Fibroblast of lung (primary cell): ENCODE data around the gene TMCO2. TPM values are rescaled to one million over a fixed set of nuclear protein-coding genes. Genes with fewer than 3 reads are reported as not detected.

Source experiments
- DNase-seq, 2 donors: peaks; one replicate each; pipeline versions ENCODE4 v3.0.0 to v3.0.0-alpha.2; 2010; ENCODE audit warnings: low read depth in 2 of 2
- H2AFZ ChIP-seq: 2 replicates; pipeline ENCODE4 v1.5.1; 2012; ENCODE audit warnings: low read length, control low read depth, inconsistent platforms
- H3K27ac ChIP-seq: 2 replicates; pipeline ENCODE4 v1.5.1; 2011; ENCODE audit warnings: low read length, control low read depth; ENCODE audit not compliant: insufficient read depth
- H3K27me3 ChIP-seq: 2 replicates; pipeline ENCODE4 v1.5.1; 2011; ENCODE audit warnings: mild to moderate bottlenecking, low read length; ENCODE audit not compliant: control insufficient read depth, insufficient read depth
- H3K36me3 ChIP-seq: 2 replicates; pipeline ENCODE4 v1.5.1; 2011; ENCODE audit warnings: low read length; ENCODE audit not compliant: control insufficient read depth, insufficient read depth
- H3K4me1 ChIP-seq: 2 replicates; pipeline ENCODE4 v1.5.1; 2011; ENCODE audit warnings: low read length; ENCODE audit not compliant: control insufficient read depth, insufficient read depth; ENCODE audit errors: extremely low read depth
- H3K4me2 ChIP-seq: 2 replicates; pipeline ENCODE4 v1.5.1; 2011; ENCODE audit warnings: low read length, control low read depth; ENCODE audit not compliant: insufficient read depth; ENCODE audit errors: extremely low read depth
- H3K4me3 ChIP-seq, 4 experiments: fragments of 200-600 bp in 1 of 4; sonication (generic) in 1 of 4; replicated peaks in 1 of 4; 2 replicates each; pipeline ENCODE4 v1.5.1; 2011 to 2016; ENCODE audit warnings: low read length in 4 of 4, low read depth in 3 of 4, mild to moderate bottlenecking in 3 of 4, control low read depth in 2 of 4, inconsistent platforms in 1 of 4, mixed read lengths in 1 of 4; ENCODE audit not compliant: insufficient read depth in 1 of 4; ENCODE audit errors: control extremely low read depth in 1 of 4
- H3K79me2 ChIP-seq: 2 replicates; pipeline ENCODE4 v1.5.1; 2012; ENCODE audit warnings: mild to moderate bottlenecking, low read length, inconsistent platforms; ENCODE audit not compliant: control insufficient read depth, insufficient read depth
- H3K9ac ChIP-seq: 2 replicates; pipeline ENCODE4 v1.5.1; 2011; ENCODE audit warnings: mild to moderate bottlenecking, low read length, control low read depth; ENCODE audit not compliant: insufficient read depth
- H3K9me3 ChIP-seq: 2 replicates; pipeline ENCODE4 v1.5.1; 2012; ENCODE audit warnings: low read depth, low read length; ENCODE audit not compliant: control insufficient read depth, insufficient read depth
- H4K20me1 ChIP-seq: 2 replicates; pipeline ENCODE4 v1.5.1; 2011; ENCODE audit warnings: low read length; ENCODE audit not compliant: control insufficient read depth, insufficient read depth; ENCODE audit errors: extremely low read depth
- CTCF ChIP-seq, 2 donors: IDR thresholded peaks in 1 of 2; conservative IDR thresholded peaks in 1 of 2; 1 replicate in 1 of 2; 2 replicates in 1 of 2; pipeline ENCODE4 v1.5.1; 2011 to 2012; ENCODE audit warnings: low read length in 2 of 2, control low read depth in 1 of 2, inconsistent platforms in 1 of 2, low read depth in 1 of 2, mild to moderate bottlenecking in 1 of 2
- EZH2 ChIP-seq: IDR thresholded peaks from 2 replicates; pipeline ENCODE4 v1.5.1; 2012; ENCODE audit warnings: low read length, control low read depth, mild to moderate bottlenecking; ENCODE audit errors: missing control alignments
- polyA plus RNA-seq, 2 donors: library from polyadenylated mRNA; depleted of rRNA in 1 of 2; stranded (reverse) in 1 of 2; unstranded in 1 of 2; fragments of >200 nt; gene quantifications; 2 replicates each; pipeline ENCODE4 v1.2.1, GENCODE V29; 2011 to 2012; ENCODE audit warnings: missing spikeins in 1 of 2
- total RNA-seq: library from RNA; depleted of rRNA; stranded (reverse); fragments of >200 nt; gene quantifications from 2 replicates; pipeline ENCODE4 v1.2.1, GENCODE V29; 2014

Gene TMCO2
- total and polyA plus RNA-seq, 2 donors (not counting 1 experiment from before 2014, with no cell fraction given): not detected

DNA sequence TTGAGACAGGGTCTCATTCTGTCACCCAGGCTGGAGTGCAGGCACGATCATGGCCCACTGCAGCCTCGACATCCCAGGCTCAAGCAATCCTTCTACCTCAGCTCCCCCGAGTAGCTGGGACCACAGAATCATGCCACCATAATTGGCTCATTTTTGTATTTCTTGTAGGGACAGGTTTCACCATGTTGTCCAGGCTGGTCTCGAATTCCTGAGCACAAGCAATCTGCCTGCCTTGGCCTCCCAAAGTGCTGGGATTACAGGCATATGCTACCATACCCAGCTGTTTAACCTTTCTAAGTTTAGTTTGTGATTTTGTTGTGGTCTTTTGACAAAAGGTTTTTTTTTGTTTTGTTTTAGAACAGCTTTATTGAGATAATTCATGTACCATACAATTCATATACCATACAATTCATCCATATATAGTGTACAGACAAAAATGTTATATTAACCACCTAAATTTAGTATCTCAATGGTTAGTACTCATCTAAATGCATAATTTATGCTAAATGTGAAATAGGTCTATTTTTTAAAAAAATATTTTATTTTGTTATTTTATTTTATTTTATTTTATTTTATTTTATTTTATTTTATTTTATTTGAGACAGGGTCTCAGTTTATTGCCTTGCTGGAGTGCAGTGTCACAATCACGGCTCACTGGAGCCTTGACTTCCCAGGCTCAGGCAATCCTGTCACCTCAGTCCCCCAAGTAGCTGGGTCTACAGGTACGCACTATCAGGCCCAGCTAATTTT is 19.2 kb downstream of the TMCO2 start:
- TF ChIP-seq CTCF (conservative IDR thresholded peaks at IDR 0.05 in 1 of 2, IDR thresholded peaks at IDR 0.05 in 1 of 2; ENCODE audit: low read depth in 1 of 2, low read length in 2 of 2) (no peak), EZH2 (no peak)
- Histone ChIP-seq H3K79me2 (peaks cover 9% of the 10 kb centered on the region), H3K27me3 (no peaks in the 10 kb centered on the region), H3K36me3 (peaks cover 9% of the 10 kb centered on the region), H3K9me3 (no peaks in the 10 kb centered on the region), H2AFZ (no peak overlapping the region), H4K20me1 (no peaks in the 10 kb centered on the region), H3K4me3 (no peak overlapping the region), H3K4me2 (no peak overlapping the region), H3K27ac (peak overlapping the region; percentile 62), H3K9ac (no peak overlapping the region), H3K4me1 (peaks cover 13% of the 10 kb centered on the region)
- no peak for DNase-seq

DNA sequence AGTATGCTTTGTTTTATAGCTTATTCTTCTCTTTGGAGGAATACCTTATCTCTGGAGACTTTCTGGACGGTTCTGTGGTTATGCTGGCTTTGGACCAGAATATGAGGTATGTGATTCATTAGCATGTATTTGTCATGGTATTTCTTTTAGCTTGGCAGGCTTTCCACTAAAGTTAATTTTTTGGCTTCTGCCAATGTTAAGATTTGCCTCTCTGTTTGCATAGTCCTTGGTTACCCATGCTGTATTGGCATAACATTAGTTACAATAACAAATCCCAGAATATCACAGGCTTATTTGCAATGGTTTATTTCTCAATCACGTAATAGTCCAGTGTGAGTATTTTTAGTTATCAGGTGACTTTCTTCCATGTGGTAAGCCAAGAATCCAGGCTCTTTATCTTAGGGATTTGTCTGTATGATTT is 20.0 kb downstream of the TMCO2 start:
- Histone ChIP-seq H2AFZ (no peak overlapping the region), H3K4me3 (no peak overlapping the region), H3K27ac (peak overlapping the region; percentile 85), H3K36me3 (peaks cover 7% of the 10 kb centered on the region), H3K9ac (no peak overlapping the region), H3K9me3 (no peaks in the 10 kb centered on the region), H3K27me3 (no peaks in the 10 kb centered on the region), H3K4me1 (peaks cover 13% of the 10 kb centered on the region), H3K79me2 (peaks cover 7% of the 10 kb centered on the region), H3K4me2 (peak overlapping the region; percentile 56), H4K20me1 (no peaks in the 10 kb centered on the region)
- peak; percentile 95 to 97 for DNase-seq
- no peak for TF ChIP-seq EZH2
- no peak for TF ChIP-seq CTCF (conservative IDR thresholded peaks at IDR 0.05 in 1 of 2, IDR thresholded peaks at IDR 0.05 in 1 of 2; ENCODE audit: low read depth in 1 of 2, low read length in 2 of 2)

- Histone ChIP-seq H3K27ac (peak overlapping the region; percentile 85), H3K36me3 (peaks cover 7% of the 10 kb centered on the region), H2AFZ (no peak overlapping the region)
Observed at GRCh38 chr1:40268211-40268610, 20.5 kb downstream of the TMCO2 start.

More at GRCh38 chr1:40268211-40268610, 20.5 kb downstream of the TMCO2 start:
- TF ChIP-seq EZH2 (no peak), CTCF (conservative IDR thresholded peaks at IDR 0.05 in 1 of 2, IDR thresholded peaks at IDR 0.05 in 1 of 2; ENCODE audit: low read depth in 1 of 2, low read length in 2 of 2) (no peak)
- Histone ChIP-seq H3K4me3 (no peak overlapping the region), H3K27me3 (no peaks in the 10 kb centered on the region), H3K9me3 (no peaks in the 10 kb centered on the region), H3K9ac (peak overlapping the region; percentile 11), H3K4me2 (peak overlapping the region; percentile 56), H4K20me1 (no peaks in the 10 kb centered on the region), H3K79me2 (peaks cover 4% of the 10 kb centered on the region), H3K4me1 (peaks cover 13% of the 10 kb centered on the region)
- no peak for DNase-seq
